Esophagus squamous epithelium (tissue), 4 donors: ENCODE measurements around the gene CEP192.

ENCODE experiments used
- POLR2A ChIP-seq, 4 donors: fragments of 450-650 bp; IDR thresholded peaks; one replicate each; pipeline ENCODE4 v1.6.1; 2017; ENCODE audit warnings: antibody characterized with exemption in 4 of 4, mild to moderate bottlenecking in 4 of 4, moderate library complexity in 3 of 4
- TF ChIP-seq, protein P1 (sequence below), 6 experiments: fragments of 450-650 bp in 4 of 6; fragments of 200-600 bp in 2 of 6; sonication (generic) in 2 of 6; IDR thresholded peaks; one replicate each; pipeline ENCODE4 v1.5.1; 2016 to 2019; ENCODE audit warnings: antibody characterized with exemption in 6 of 6, mild to moderate bottlenecking in 4 of 6, moderate library complexity in 4 of 6

DNA sequence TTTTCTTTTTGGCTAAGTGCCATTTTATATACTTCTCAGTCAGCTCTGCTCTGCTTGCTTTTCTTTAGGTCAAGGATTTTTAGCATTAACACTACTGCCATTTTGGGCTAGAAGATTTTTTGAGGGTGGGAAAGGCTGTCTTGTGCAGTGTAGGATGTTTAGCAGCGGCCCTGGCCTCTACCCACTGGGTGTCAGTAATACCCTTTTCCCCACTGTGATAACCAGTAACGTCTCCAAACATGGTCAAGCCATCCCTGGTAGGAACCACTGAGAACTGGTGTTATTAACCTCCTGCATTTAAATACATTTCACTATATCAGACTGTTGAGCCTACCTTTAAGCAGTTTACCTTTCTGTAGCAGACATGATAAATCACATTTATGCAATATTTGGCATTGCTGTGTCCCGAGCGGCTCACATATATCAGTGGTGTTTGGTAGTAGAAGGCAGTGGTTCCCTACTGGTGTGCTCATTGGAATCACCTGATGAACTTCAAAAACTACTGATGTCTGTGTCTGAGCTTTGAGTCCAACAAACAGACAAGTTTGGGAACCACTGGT, 70.5 kb downstream of the CEP192 start:
- TF ChIP-seq, protein P1, sequence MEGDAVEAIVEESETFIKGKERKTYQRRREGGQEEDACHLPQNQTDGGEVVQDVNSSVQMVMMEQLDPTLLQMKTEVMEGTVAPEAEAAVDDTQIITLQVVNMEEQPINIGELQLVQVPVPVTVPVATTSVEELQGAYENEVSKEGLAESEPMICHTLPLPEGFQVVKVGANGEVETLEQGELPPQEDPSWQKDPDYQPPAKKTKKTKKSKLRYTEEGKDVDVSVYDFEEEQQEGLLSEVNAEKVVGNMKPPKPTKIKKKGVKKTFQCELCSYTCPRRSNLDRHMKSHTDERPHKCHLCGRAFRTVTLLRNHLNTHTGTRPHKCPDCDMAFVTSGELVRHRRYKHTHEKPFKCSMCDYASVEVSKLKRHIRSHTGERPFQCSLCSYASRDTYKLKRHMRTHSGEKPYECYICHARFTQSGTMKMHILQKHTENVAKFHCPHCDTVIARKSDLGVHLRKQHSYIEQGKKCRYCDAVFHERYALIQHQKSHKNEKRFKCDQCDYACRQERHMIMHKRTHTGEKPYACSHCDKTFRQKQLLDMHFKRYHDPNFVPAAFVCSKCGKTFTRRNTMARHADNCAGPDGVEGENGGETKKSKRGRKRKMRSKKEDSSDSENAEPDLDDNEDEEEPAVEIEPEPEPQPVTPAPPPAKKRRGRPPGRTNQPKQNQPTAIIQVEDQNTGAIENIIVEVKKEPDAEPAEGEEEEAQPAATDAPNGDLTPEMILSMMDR (IDR thresholded peaks at IDR 0.05): no peak
- TF ChIP-seq POLR2A (IDR thresholded peaks at IDR 0.05): no peak
